MM.1S (cell line): ENCODE results near the gene NPC2.

Source experiments
- DNase-seq: peaks from one replicate; pipeline ENCODE4 v3.0.0-alpha.2; 2015
- H2AFZ ChIP-seq: fragments of 300-600 bp; sonication (generic); 2 replicates; pipeline ENCODE4 v1.6.0; 2016; ENCODE audit warnings: antibody characterized with exemption, low read length
- H3F3A ChIP-seq: fragments of 300-600 bp; sonication (generic); 2 replicates; pipeline ENCODE4 v1.6.1; 2016; ENCODE audit warnings: mild to moderate bottlenecking, antibody characterized with exemption, low read length, moderate library complexity, mixed read lengths; ENCODE audit not compliant: insufficient read depth
- H3K27ac ChIP-seq: fragments of 300-600 bp; sonication (generic); 2 replicates; pipeline ENCODE4 v1.5.1; 2016; ENCODE audit warnings: mild to moderate bottlenecking, low read length
- H3K27me3 ChIP-seq: fragments of 300-600 bp; sonication (generic); replicated peaks from 2 replicates; pipeline ENCODE4 v1.6.0; 2016; ENCODE audit warnings: low read length; ENCODE audit not compliant: insufficient read depth
- H3K36me3 ChIP-seq: fragments of 300-600 bp; sonication (generic); replicated peaks from 2 replicates; pipeline ENCODE4 v1.6.1; 2016; ENCODE audit warnings: mild to moderate bottlenecking, low read length, mixed read lengths; ENCODE audit not compliant: insufficient read depth
- H3K4me1 ChIP-seq: fragments of 300-600 bp; sonication (generic); 2 replicates; pipeline ENCODE4 v1.6.1; 2016; ENCODE audit warnings: low read length, mixed read lengths
- H3K4me2 ChIP-seq: fragments of 300-600 bp; sonication (generic); 2 replicates; pipeline ENCODE4 v1.6.0; 2016; ENCODE audit warnings: low read depth, low read length
- H3K4me3 ChIP-seq: fragments of 300-600 bp; sonication (generic); 2 replicates; pipeline ENCODE4 v1.5.1; 2016; ENCODE audit warnings: low read length, mixed read lengths
- H3K79me2 ChIP-seq: fragments of 300-600 bp; sonication (generic); 2 replicates; pipeline ENCODE4 v1.6.1; 2016; ENCODE audit warnings: mixed run types, low read length, mixed read lengths
- H3K9ac ChIP-seq: fragments of 300-600 bp; sonication (generic); 2 replicates; pipeline ENCODE4 v1.6.1; 2016; ENCODE audit warnings: low read length, mixed read lengths
- H3K9me2 ChIP-seq: fragments of 300-600 bp; sonication (generic); replicated peaks from 2 replicates; pipeline ENCODE4 v1.6.1; 2016; ENCODE audit warnings: mild to moderate bottlenecking, low read length, mixed read lengths; ENCODE audit not compliant: insufficient read depth
- H3K9me3 ChIP-seq: fragments of 300-600 bp; sonication (generic); replicated peaks from 2 replicates; pipeline ENCODE4 v1.6.1; 2016; ENCODE audit warnings: mild to moderate bottlenecking, low read length, mixed read lengths; ENCODE audit not compliant: insufficient read depth
- H4K20me1 ChIP-seq: fragments of 300-600 bp; sonication (generic); 2 replicates; pipeline ENCODE4 v1.6.1; 2016; ENCODE audit warnings: mild to moderate bottlenecking, low read length, moderate library complexity, mixed read lengths; ENCODE audit not compliant: insufficient read depth
- CTCF ChIP-seq: fragments of 300-600 bp; sonication (generic); IDR thresholded peaks from 2 replicates; pipeline ENCODE4 v1.5.1; 2016; ENCODE audit warnings: antibody characterized with exemption, low read length, mixed read lengths
- EZH2 ChIP-seq: fragments of 300-600 bp; sonication (generic); optimal IDR thresholded peaks from 2 replicates; pipeline ENCODE3; 2017; ENCODE audit warnings: low read depth, mild to moderate bottlenecking, antibody characterized with exemption, low read length, mixed read lengths
- EZH2phosphoT487 ChIP-seq: fragments of 300-600 bp; sonication (generic); IDR thresholded peaks from 2 replicates; pipeline ENCODE4 v1.6.1; 2018; ENCODE audit warnings: antibody characterized with exemption, low read length

The NPC2 gene

GRCh38 chr14:74480046-74480445 is 13.1 kb downstream of the NPC2 start:
- Histone ChIP-seq H3K79me2 (no peaks in the 10 kb centered on the region), H3K4me3 (no peak overlapping the region), H2AFZ (no peak overlapping the region), H3K4me1 (no peaks in the 10 kb centered on the region), H3K9ac (no peak overlapping the region), H3K9me2 (no peaks in the 10 kb centered on the region), H3K4me2 (no peak overlapping the region), H4K20me1 (no peaks in the 10 kb centered on the region), H3K27me3 (no peaks in the 10 kb centered on the region), H3K27ac (no peak overlapping the region), H3K36me3 (no peaks in the 10 kb centered on the region), H3F3A (no peaks in the 10 kb centered on the region), H3K9me3 (no peaks in the 10 kb centered on the region)
- DNase-seq, result no peak
- TF ChIP-seq EZH2phosphoT487 (no peak), CTCF (no peak), EZH2 (no peak)

GRCh38 chr14:74478996-74479635 is 14.0 kb downstream of the NPC2 start:
- H3K4me3 ChIP-seq, result no peak overlapping the region
- no peaks in the 10 kb centered on the region for H3K79me2 ChIP-seq
- H3K27me3 ChIP-seq, result no peaks in the 10 kb centered on the region
- no peak overlapping the region for H3K27ac ChIP-seq
- H4K20me1 ChIP-seq, result no peaks in the 10 kb centered on the region
- H3K36me3 ChIP-seq, result no peaks in the 10 kb centered on the region
- DNase-seq, result no peak
- no peaks in the 10 kb centered on the region for H3F3A ChIP-seq
- no peak overlapping the region for H3K9ac ChIP-seq
- no peak overlapping the region for H2AFZ ChIP-seq
- H3K4me1 ChIP-seq, result no peaks in the 10 kb centered on the region
- H3K9me2 ChIP-seq, result no peaks in the 10 kb centered on the region
- no peak overlapping the region for H3K4me2 ChIP-seq
- peak; percentile 13 for TF ChIP-seq CTCF
- no peak for TF ChIP-seq EZH2phosphoT487
- TF ChIP-seq EZH2, result no peak
- H3K9me3 ChIP-seq, result no peaks in the 10 kb centered on the region

- no peak overlapping the region for H3K4me2 ChIP-seq
- no peak overlapping the region for H2AFZ ChIP-seq
- no peaks in the 10 kb centered on the region for H3K79me2 ChIP-seq
- H4K20me1 ChIP-seq, result no peaks in the 10 kb centered on the region
- no peak overlapping the region for H3K27ac ChIP-seq
- no peak for DNase-seq
- H3K36me3 ChIP-seq, result no peaks in the 10 kb centered on the region
- no peak overlapping the region for H3K9ac ChIP-seq
- H3K4me1 ChIP-seq, result no peaks in the 10 kb centered on the region
- no peaks in the 10 kb centered on the region for H3F3A ChIP-seq
- TF ChIP-seq CTCF (no peak), EZH2phosphoT487 (no peak), EZH2 (no peak)
- no peaks in the 10 kb centered on the region for H3K9me3 ChIP-seq
- no peaks in the 10 kb centered on the region for H3K9me2 ChIP-seq
- H3K27me3 ChIP-seq, result no peaks in the 10 kb centered on the region
- H3K4me3 ChIP-seq, result no peak overlapping the region
These were observed 16.5 kb downstream of the NPC2 start for GRCh38 chr14:74476607-74477006.
